ENCODE results near the gene TCF12.
A peak's percentile ranks its signal among the peaks of the same experiment; 100 is the strongest.
"Not testable (repeated sequence)": the region's sequence is repeated elsewhere in the genome, so short reads cannot be mapped to it uniquely, and the experiment has no call there.

The TCF12 gene

GRCh38 chr15:56948000-56948763 lies 29.7 kb downstream of the TCF12 start:
- no peak for FAIRE-seq

DNA sequence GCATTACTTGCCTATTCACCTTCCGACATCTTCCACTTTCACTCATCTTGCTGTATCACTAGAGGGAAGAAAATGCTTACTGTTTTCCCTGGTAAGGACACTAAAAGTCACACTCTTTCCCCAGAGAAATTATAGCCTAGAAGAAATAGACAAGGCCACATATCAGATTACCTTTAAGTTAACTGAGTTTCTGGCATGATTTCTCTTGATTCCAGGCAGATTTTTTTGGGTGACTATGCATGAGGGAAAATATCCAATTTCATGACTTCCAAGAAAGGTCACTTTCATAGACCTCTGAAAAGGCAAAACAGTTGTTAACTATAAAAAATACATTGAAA lies 30.3 kb downstream of the TCF12 start:
- FAIRE-seq, result no peak

DNA sequence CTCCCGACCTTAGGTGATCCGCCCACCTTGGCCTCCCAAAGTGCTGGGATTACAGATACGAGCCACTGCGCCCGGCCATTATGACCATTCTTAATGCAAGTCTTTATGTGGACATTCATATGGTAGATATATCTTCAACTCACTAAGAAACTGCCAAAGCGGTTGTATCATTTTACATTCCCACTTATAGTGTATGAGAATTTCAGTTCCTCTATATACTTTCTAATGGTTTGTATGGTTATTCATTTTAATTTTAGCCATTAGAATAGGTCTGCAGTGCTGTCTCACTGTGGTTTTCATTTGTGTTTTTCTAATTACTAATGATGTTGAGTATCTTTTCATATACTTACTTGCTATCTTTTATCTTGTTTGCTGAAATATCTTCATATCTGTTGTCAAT lies 32.5 kb downstream of the TCF12 start:
- no peak for FAIRE-seq

DNA sequence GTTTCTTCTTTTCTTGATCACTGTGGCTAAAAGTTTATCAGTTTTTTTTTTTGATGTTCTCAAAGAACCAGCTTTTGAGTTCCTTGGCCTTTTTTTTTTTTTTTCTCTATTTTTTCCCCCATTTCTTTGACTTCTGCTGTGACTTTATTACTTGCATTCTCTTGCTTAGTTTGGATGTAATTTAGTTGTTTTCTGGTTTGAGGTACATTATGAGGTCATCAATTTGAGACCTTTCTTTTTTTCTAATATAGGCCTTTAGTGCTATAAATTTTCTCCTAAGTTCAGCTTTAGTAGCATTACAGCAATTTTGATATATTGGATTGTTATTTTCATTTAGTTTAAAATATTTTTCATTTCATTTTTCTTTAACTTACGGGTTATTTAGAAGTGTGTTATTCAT lies 35.3 kb downstream of the TCF12 start:
- FAIRE-seq, result peak; percentile 17

- not testable (repeated sequence) for FAIRE-seq
Observed at GRCh38 chr15:56955011-56955410, 36.6 kb downstream of the TCF12 start.

DNA sequence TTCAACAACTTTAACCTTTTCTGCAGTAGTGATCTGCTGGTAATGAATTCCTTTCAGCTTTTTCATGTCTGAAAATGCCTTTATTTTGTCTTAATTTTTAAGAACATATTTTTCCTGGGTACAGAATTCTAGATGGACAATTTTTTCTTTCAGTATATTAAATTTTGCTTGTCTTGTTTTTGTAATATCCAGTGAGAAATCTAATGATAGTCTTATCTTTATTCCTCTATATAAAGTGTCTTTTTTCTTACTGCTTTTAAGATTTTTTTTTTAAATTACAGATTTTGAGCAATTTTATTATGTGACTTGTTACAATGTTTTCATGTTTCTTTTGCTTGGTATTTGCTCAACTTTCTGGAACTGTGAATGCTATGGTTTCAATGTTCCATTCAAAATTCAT lies 38.1 kb downstream of the TCF12 start:
- FAIRE-seq, result peak; percentile 56

DNA sequence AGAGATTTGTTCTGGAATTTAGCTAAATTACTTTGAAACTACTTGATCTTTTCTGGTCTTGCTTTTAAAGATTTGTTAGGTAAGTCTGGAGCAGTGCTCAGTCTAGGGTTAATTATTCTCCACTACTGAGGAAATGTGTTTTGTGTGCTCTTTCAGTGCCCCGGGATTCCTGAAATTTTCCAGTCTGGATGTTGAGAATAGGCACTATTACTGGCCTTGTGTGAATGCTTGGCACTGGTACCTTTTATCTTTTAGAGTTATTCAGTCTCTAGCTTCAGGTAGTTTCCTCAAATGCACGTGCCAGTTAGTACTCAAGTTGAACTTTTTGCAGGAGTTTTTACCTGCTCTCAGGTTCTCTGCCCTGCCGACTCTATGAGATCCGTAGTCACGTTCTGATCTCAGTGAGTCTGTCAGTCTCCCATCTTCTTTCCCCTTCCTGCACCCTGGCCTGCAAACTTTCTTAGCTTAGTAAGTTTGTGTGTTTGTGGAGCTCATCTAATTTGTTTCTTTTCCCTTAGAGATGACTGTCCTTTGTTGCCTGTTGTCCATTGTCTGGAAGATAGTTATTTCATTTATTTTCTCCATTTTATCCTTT lies 39.5 kb downstream of the TCF12 start:
- no peak for FAIRE-seq

- FAIRE-seq, result no peak
Observed at GRCh38 chr15:56959318-56959648, 40.8 kb downstream of the TCF12 start.

DNA sequence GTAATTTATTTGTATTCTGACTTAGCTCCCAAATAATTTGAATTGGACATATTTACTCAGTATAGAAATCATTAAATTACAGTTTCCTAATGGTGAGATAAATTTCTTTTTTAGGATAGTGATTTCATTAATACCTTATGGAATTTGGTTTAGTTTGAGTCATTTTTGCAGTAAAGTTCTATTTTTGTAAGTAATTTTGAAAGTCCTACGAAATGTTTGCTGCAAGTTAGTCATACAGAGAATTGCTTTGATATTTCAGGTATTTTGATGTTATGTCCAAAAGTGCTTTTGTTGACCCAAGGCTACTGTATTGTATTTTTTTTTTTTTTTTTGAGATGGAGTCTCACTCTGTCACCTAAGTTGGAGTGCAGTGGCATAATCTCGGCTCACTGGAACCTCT lies 41.7 kb downstream of the TCF12 start:
- no peak for FAIRE-seq

DNA sequence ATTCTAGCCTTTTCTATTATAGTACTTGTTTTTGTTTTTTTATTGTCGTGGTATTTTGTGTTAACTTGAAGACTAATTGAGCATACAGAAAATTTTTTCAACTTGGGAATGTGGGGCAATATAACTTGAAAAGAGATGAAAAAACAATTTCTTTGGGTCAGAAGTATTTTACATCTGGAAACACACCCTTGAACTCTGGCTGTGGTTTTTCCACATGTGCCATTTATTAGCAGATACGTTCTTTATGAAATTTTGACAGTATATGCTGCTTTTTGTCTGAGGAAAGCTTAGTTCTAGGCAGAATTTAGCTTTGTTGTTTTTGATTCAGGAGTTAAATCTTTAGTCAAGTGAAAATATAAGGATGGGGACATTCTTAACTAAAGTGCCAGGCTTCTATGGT lies 44.7 kb downstream of the TCF12 start:
- no peak for FAIRE-seq

GRCh38 chr15:56963710-56964109 lies 45.3 kb downstream of the TCF12 start:
- FAIRE-seq, result no peak

DNA sequence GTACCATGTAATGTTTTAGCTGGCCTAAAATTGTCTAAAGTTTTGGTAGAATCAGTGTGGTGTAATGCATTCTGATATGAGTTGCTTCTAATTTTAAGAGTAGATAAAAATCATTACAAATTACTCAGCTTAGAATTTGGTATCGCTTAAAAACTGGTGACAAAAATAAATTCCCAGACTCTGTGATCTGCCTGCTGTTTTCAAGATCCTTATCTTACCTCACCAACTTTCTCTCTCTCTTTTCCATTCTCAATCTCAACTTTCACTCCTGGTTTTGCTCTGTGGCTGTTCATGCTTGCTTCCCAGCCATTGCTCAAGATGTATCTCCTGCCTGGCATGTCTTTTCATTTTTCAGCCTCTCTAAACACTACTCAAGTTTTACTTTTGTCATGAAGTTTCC lies 45.7 kb downstream of the TCF12 start:
- FAIRE-seq, result no peak

DNA sequence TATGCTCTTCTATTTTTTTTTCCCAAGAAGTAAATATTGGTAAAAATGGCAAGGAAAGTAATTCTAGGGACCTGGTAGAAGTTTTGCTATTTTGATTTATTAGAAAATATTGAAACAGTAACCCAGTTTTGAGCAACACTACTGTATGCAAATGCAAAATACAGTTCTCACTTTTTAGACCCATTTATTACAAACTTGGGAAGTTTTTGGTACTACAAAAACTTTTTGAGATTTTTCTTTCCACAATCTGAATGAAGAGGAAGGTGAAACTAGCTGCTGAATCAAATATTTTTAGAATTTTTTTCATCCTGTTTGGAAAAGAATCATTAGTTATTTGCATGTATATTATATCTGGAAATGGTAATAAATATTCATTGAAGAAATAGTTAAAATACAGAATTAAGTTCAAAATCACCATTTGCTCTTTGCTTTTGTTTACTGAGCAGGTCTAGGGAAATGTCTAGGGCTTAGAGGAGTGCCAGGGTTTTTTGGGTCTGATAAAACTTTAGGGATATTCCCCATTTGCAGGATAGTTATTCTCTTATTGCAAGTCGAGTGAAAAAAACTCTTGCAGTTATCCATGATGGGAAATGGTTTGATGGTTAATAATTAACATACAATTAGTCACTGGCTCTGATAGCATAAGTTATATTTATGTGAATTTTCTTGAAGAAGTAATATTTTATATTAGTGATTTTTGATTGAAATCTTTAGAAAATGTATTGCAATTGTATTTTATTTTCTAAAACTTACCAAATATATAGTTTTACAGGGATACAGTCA lies 47.0 kb downstream of the TCF12 start:
- no peak for FAIRE-seq

GRCh38 chr15:56967336-56967735 lies 48.9 kb downstream of the TCF12 start:
- FAIRE-seq, result no peak

DNA sequence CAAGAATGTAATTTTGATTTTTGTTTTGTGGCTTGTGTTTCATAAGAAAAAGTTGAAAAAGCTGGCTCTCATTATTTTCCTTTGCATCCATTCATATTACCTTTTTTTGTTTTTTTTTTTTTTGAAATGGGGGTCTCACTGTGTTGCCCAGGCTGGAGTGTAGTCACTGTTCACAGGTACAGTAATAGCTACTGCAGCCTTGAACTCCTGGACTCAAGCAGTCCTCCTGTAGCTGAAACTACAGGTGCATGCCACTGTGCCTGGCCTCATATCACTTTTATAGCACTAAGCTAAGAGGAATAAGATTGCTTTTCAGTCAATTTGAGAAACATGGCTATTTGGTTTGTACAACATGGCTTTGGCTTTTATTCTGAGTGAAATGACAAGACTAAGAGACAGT lies 49.8 kb downstream of the TCF12 start:
- no peak for FAIRE-seq

DNA sequence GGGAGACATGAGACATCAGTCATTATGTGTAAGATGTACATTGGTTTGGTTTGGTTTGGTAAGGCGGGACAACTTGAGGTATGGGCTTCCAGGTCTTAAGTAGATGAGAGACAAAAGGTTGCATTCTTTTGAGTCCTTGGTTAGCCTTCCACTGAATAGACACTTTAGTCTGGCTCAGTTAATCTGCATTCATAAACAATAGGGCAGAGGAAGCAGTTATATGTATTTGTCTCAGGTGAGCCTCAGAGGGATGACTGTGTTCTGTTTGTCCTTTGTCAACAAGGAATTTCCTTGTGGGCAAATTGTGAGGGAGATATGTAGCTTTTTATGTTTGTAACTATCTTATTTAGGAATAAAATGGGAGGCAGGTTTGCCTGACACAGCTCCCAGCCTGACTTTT lies 50.4 kb downstream of the TCF12 start:
- no peak for FAIRE-seq

DNA sequence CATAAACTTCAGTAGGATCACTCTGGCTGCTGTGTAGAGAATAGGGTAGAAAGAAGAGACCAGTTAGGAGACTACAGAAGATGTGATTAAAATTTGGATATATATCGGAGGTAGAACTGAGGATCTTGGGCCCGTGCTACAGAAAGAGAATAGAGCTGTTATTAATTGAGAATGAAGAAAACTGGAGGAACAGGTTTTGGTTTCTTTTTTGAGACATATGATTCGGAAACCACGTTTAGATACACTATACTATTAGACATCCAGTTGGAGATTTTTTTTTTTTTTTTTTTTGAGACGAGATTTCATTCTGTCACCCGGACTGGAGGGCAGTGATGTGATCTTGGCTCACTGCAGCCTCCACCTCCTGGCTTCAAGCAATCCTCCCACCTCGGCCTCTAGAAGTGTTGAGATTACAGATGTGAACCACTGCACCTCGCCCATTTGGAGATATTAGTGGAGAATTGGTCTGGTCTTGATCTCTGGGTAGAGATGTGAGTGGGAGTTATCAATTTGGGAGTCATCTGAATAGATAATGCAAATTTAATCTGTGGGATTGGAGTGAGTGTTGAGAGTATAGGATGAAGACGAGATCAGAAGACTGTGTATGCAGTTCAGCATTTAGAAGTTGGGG lies 50.9 kb downstream of the TCF12 start:
- no peak for FAIRE-seq

- FAIRE-seq, result no peak
Observed at GRCh38 chr15:56971571-56971970, 53.1 kb downstream of the TCF12 start.

DNA sequence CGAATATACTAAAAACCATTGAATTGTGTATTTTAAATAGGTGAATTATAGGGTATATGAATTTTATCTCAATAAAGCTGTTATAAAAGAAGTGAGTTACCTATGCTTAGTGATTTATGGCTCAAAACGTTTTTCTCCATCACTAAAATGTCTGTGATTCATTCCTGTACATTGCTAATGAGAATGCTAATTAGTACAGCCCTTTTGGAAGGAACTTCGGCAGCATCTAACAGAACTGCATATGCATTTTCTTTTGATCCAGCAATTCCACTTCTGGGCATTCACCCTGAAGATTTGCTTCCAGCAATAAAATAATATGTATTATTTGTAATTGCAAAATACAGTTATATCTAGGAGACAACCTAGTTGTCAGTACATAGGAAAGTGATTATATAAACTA lies 53.6 kb downstream of the TCF12 start:
- no peak for FAIRE-seq

DNA sequence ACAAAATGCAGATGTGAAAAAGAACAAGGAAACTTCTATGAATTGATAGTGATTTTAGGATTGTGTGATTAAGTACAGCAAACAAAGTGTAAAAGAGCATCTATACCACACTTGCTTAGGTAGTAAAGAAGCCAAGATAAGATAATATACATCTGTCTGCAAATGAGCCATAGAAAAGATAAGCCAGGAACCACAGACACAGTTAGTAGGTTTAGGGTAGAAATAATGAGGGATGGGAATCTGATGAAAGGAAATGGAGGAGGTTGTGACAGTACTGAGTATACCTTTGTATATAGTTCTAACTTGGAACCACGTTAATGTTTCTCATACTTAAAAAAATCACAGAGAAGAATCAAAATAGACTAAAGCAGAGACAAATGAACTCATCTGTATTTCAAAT lies 54.0 kb downstream of the TCF12 start:
- FAIRE-seq, result no peak

DNA sequence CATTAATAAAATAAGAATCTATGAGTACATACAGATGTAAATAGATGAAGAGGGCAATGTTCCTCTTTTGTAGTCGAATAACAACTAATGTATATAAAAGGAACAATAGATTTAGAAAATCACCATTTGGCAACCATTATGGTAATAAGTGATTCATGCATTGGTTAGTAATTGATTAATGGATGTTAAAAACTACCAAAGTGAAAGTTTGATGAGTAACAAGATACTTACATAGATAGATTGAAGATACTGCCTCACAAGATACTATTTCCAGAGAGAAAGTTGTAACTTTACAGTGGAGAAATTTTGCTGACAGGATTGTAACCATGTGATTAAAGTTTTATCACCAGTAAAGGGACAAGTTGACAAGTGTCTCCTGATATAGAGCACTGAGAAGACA lies 55.0 kb downstream of the TCF12 start:
- FAIRE-seq, result no peak

GRCh38 chr15:56977232-56977631 lies 58.8 kb downstream of the TCF12 start:
- no peak for FAIRE-seq

DNA sequence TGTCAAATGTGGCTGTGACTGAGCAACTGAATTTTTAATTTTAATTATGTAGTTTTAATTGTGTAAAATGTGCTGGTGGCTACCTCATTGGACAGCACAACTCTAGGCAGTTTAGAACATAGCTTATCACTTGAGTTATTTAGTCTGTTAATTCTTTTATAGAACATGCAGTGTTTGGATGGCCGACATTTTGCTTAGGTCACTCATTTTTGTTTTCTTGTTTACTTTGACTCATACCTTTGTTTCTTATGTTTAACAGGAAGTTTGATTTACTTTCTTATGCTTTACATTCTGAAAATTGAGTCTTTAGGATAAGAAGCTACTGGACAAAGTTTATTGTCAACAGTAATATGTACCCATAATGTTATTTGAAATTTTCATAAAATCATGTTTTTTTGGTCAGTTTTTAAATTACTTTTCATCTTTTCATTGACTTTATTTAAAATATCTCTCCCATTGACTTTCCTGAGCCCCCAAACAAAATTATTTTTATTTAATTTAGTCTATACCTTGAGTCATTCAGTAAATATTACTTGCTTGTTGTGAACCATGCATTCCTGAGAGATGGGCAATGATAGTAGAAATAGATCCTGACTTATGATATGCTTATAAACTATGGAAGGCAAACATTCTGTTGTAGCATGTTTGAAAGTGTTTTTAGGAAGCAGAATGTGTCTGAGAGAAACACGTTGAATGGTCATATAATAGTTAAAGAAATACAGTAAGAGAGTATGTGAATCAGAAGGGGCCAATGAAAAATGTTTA lies 60.6 kb downstream of the TCF12 start:
- peak; percentile 73 for FAIRE-seq
